Prostate gland (tissue), 2 donors: ENCODE results near the gene PPY. TPM values are rescaled to one million over a fixed set of nuclear protein-coding genes. Genes with fewer than 3 reads are reported as not detected.

Source experiments
- DNase-seq: peaks from one replicate; pipeline ENCODE4 v3.0.0-alpha.2; 2019; ENCODE audit warnings: low spot score
- H3K27ac ChIP-seq, 2 donors: fragments of 200-600 bp; sonication (generic); 2 replicates each; pipeline ENCODE4 v1.5.1; 2017 to 2019
- H3K27me3 ChIP-seq: fragments of 200-600 bp; sonication (generic); replicated peaks from 2 replicates; pipeline ENCODE4 v1.5.1; 2019; ENCODE audit not compliant: insufficient read depth
- H3K36me3 ChIP-seq, 2 donors: fragments of 200-600 bp; sonication (generic); 1 replicate in 1 of 2; 2 replicates in 1 of 2; pipeline versions ENCODE4 v1.5.1 to v1.8.1; 2017 to 2019
- H3K4me1 ChIP-seq: fragments of 200-600 bp; sonication (generic); replicated peaks from 2 replicates; pipeline ENCODE4 v1.5.1; 2019
- H3K4me3 ChIP-seq, 2 donors: fragments of 200-600 bp; sonication (generic); 2 replicates each; pipeline ENCODE4 v1.5.1; 2017 to 2019
- H3K9me3 ChIP-seq: fragments of 200-600 bp; sonication (generic); 2 replicates; pipeline ENCODE4 v1.5.1; 2017
- POLR2A ChIP-seq: fragments of 450-650 bp; IDR thresholded peaks from one replicate; pipeline ENCODE4 v1.6.1; 2016; ENCODE audit warnings: antibody characterized with exemption, mild to moderate bottlenecking
- POLR2AphosphoS5 ChIP-seq: sonication (generic); formaldehyde crosslinking; IDR thresholded peaks from one replicate; pipeline ENCODE4 v1.6.1; 2017; ENCODE audit warnings: antibody characterized with exemption
- WGBS: methylation state at CpG from one replicate; pipeline ENCODE4 v1.1.5; 2018; 5-methylcytosine and 5-hydroxymethylcytosine counted together
- intact Hi-C: fragments of 100-400 bp; cut with DNase I; formaldehyde crosslinking; loops from one replicate; pipeline ENCODE4 v1.14.2; 2022
- total RNA-seq, 2 donors: library from RNA; depleted of rRNA; stranded (reverse); fragments of >200 nt; gene quantifications; one replicate each; pipeline ENCODE4 v1.1.0, GENCODE V29; 2016
- TF ChIP-seq, protein P1 (sequence below), 4 experiments: fragments of 200-600 bp in 2 of 4; fragments of 450-650 bp in 2 of 4; sonication (generic) in 2 of 4; IDR thresholded peaks; 1 replicate in 3 of 4; 2 replicates in 1 of 4; pipeline ENCODE4 v1.5.1; 2016 to 2019; ENCODE audit warnings: antibody characterized with exemption in 4 of 4, mild to moderate bottlenecking in 2 of 4, moderate library complexity in 2 of 4

Gene PPY
- total RNA-seq, 2 donors from 2014 or later = not detected

DNA sequence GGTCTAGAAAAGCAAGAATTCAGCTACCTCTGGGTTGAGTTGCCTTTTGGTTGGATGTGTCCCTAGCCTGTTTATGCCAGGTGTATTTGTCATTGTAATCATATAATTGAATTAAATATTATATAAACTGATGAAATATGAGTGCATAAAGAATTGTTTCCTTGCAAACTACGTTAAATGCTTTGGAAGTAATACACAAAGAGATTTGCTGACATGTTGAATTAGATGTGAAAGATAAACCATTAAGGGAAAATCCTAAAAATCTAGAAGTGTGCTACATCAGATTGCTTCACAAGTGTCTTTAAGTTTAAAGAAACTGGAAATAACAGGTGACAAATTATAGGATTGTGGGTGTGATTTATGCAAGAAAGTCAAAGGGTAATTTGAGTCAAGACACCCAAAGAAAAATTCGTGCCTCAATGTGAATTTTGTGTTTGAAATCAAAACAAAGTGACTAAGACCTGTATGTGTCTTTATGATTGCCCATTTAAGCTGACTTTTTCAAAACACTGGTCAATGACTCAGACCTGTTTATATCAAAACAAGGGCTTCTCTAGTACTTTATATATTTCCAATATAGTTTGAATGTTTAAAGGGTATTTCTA, 16.6 kb upstream of the PPY start:
- DNase-seq = no peak
- 67% methylated on average over 2 of the region's 2 CpGs for WGBS
- Histone ChIP-seq H3K9me3 (no peaks in the 10 kb centered on the region), H3K4me3 (no peak overlapping the region), H3K27ac (no peak overlapping the region), H3K36me3 (no peaks in the 10 kb centered on the region), H3K4me1 (no peaks in the 10 kb centered on the region), H3K27me3 (no peaks in the 10 kb centered on the region)
- TF ChIP-seq POLR2A (no peak), POLR2AphosphoS5 (no peak)
- TF ChIP-seq, protein P1, sequence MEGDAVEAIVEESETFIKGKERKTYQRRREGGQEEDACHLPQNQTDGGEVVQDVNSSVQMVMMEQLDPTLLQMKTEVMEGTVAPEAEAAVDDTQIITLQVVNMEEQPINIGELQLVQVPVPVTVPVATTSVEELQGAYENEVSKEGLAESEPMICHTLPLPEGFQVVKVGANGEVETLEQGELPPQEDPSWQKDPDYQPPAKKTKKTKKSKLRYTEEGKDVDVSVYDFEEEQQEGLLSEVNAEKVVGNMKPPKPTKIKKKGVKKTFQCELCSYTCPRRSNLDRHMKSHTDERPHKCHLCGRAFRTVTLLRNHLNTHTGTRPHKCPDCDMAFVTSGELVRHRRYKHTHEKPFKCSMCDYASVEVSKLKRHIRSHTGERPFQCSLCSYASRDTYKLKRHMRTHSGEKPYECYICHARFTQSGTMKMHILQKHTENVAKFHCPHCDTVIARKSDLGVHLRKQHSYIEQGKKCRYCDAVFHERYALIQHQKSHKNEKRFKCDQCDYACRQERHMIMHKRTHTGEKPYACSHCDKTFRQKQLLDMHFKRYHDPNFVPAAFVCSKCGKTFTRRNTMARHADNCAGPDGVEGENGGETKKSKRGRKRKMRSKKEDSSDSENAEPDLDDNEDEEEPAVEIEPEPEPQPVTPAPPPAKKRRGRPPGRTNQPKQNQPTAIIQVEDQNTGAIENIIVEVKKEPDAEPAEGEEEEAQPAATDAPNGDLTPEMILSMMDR (IDR thresholded peaks at IDR 0.05) = no peak
- intact Hi-C loops = no loop called here

DNA sequence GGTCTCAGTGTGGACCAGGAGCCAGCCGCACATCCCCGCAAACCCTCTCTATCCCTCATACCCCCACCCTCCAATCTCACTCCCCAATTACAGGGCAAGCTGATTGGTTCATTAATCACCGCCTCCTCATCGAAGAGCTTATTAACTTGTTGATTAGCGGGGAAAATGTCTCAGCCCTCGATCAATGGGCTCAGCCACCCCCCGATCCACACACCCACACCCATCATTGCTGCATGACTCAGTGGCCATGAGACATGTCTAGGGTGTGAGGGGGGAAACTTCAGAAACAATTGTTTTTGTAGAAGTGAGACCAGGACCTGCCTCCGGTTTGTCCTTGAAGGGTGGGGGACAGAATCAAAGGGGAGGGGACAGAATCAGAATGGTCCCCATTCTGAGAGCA, 13.9 kb upstream of the PPY start:
- intact Hi-C loops = no loop called here
- Histone ChIP-seq H3K4me1 (no peaks in the 10 kb centered on the region), H3K4me3 (no peak overlapping the region), H3K36me3 (no peaks in the 10 kb centered on the region), H3K9me3 (no peaks in the 10 kb centered on the region), H3K27me3 (peaks cover 8% of the 10 kb centered on the region), H3K27ac (no peak overlapping the region)
- TF ChIP-seq, protein P1 (IDR thresholded peaks at IDR 0.05) = no peak
- no peak for TF ChIP-seq POLR2A
- TF ChIP-seq POLR2AphosphoS5 = no peak
- DNase-seq = no peak
- WGBS = 80% methylated on average over 8 of the region's 8 CpGs

- DNase-seq = no peak
- 54% methylated on average over 11 of the region's 11 CpGs for whole genome bisulfite sequencing
- H3K27me3 ChIP-seq = peaks cover 8% of the 10 kb centered on the region
- H3K4me3 ChIP-seq = no peak within 1 kb of the TSS
- no peaks in the 10 kb centered on the region for H3K4me1 ChIP-seq
- H3K27ac ChIP-seq = no peak within 1 kb of the TSS
- TF ChIP-seq, protein P1 (IDR thresholded peaks at IDR 0.05) = no peak
- TF ChIP-seq POLR2AphosphoS5 (no peak), POLR2A (no peak)
- intact Hi-C loops = no loop called here
- H3K36me3 ChIP-seq = no peaks in the 10 kb centered on the region
- H3K9me3 ChIP-seq = no peaks in the 10 kb centered on the region
Observed at GRCh38 chr17:43953746-43954145, 11.5 kb upstream of the PPY start, which contains the start of gene PYY. Gene PYY, minus strand, starts transcription at chr17:43953940. Its CDS starts 457 bp downstream, at chr17:43953483.

GRCh38 chr17:43952724-43953666, 10.7 kb upstream of the PPY start:
- TF ChIP-seq POLR2AphosphoS5 = no peak
- no peak for TF ChIP-seq POLR2A
- TF ChIP-seq, protein P1 (IDR thresholded peaks at IDR 0.05) = no peak
- intact Hi-C loops = no loop called here
- H3K4me3 ChIP-seq = no peak overlapping the region

More at GRCh38 chr17:43952724-43953666, 10.7 kb upstream of the PPY start:
- Histone ChIP-seq H3K36me3 (no peaks in the 10 kb centered on the region), H3K4me1 (no peaks in the 10 kb centered on the region), H3K27me3 (peaks cover 8% of the 10 kb centered on the region), H3K27ac (no peak overlapping the region), H3K9me3 (no peaks in the 10 kb centered on the region)
- 7% methylated on average over 74 of the region's 82 CpGs for WGBS
- no peak for DNase-seq
